ENCODE data around the gene ZBTB25.

DNA sequence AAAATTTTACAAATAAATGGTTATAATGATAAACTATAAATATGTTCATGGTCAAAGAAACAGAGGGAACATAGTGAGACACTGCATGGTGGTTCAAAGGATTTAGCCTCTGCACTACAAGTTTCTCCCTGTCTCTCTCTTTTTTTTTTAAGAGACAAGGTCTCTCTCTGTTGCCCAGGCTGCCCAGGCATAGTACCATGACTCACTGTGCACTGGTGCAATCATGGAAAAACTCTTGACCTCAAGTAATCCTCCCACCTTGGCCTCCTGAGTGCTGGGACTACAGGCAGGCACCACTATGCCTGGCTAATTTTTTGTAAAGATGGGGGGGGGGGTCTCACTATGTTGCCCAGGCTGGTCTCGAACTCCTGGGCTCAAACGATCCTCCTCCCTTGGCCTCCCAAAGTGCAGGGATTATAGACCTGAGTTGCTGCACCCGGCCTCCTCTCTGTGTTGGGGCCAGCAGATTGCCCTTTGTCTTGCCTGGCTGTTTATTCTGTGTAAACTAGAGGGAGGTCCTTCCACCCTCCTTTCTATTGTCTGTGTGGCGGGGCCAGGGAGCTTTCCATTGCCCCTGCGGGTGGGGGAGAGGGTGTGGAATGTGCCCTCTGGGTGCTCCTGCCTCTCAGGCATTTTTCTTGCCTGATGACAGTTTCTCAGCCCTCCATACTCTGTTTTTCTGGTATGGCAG, 93.4 kb downstream of the ZBTB25 start:
- TF ChIP-seq CTCF (optimal IDR thresholded peaks at IDR 0.05 in 1 of 3, IDR thresholded peaks at IDR 0.05 in 1 of 3, conservative IDR thresholded peaks at IDR 0.05 in 1 of 3; ENCODE audit: extremely low read depth in 1 of 3, insufficient read depth in 2 of 3, low read length in 3 of 3) = no peak
- no peak for TF ChIP-seq EZH2 (IDR thresholded peaks at IDR 0.05; ENCODE audit: low read length)
